Lung (tissue), 12 donors: ENCODE measurements around the gene HIF3A. TPM values are rescaled to one million over a fixed set of nuclear protein-coding genes. Genes with fewer than 3 reads are reported as not detected.

ENCODE experiments used
- ATAC-seq: fragments of 200-7000 bp; cut with Tn5 transposase; one replicate; pipeline ENCODE4 v1.9.1; 2020; ENCODE audit warnings: moderate number of reproducible peaks; ENCODE audit not compliant: insufficient read depth, low FRiP score
- DNase-seq, 3 donors: peaks; one replicate each; pipeline ENCODE4 v3.0.0-alpha.2; 2013 to 2017
- H3K27ac ChIP-seq, 2 donors: one replicate each; pipeline ENCODE4 v1.5.1; 2013; ENCODE audit warnings: mild to moderate bottlenecking in 2 of 2, moderate library complexity in 2 of 2, control low read depth in 1 of 2, inconsistent platforms in 1 of 2, low read depth in 1 of 2, low read length in 1 of 2
- H3K27me3 ChIP-seq, 3 donors: one replicate each; pipeline ENCODE4 v1.5.1; 2013; ENCODE audit warnings: low read length in 2 of 3; ENCODE audit not compliant: control insufficient read depth in 3 of 3, insufficient read depth in 3 of 3
- H3K36me3 ChIP-seq, 4 donors: one replicate each; pipeline ENCODE4 v1.5.1; 2013; ENCODE audit warnings: low read length in 4 of 4, mild to moderate bottlenecking in 1 of 4, moderate library complexity in 1 of 4; ENCODE audit not compliant: control insufficient read depth in 4 of 4, insufficient read depth in 4 of 4
- H3K4me1 ChIP-seq, 5 donors: one replicate each; pipeline ENCODE4 v1.5.1; 2013; ENCODE audit warnings: low read length in 5 of 5, mild to moderate bottlenecking in 2 of 5, moderate library complexity in 1 of 5; ENCODE audit not compliant: control insufficient read depth in 5 of 5, insufficient read depth in 5 of 5
- H3K4me3 ChIP-seq: one replicate; pipeline ENCODE4 v1.5.1; 2013; ENCODE audit warnings: mild to moderate bottlenecking, control low read depth, moderate library complexity
- H3K9ac ChIP-seq, 2 donors: one replicate each; pipeline ENCODE4 v1.5.1; 2013; ENCODE audit warnings: low read length in 2 of 2, control low read depth in 1 of 2; ENCODE audit not compliant: insufficient read depth in 1 of 2
- H3K9me3 ChIP-seq, 4 donors: one replicate each; pipeline ENCODE4 v1.5.1; 2013; ENCODE audit warnings: low read length in 3 of 4, mild to moderate bottlenecking in 1 of 4, moderate library complexity in 1 of 4; ENCODE audit not compliant: control insufficient read depth in 4 of 4, insufficient read depth in 3 of 4
- CTCF ChIP-seq: IDR thresholded peaks from 2 replicates; pipeline ENCODE4 v1.5.1; 2012; ENCODE audit warnings: mild to moderate bottlenecking; ENCODE audit errors: control extremely low read depth, extremely low read depth
- WGBS, 2 donors: extraction: QIAGEN DNeasy Blood & Tissue Kit; methylation state at CpG; one replicate each; pipeline ENCODE4 v1.1.7; 2013; 5-methylcytosine and 5-hydroxymethylcytosine counted together
- polyA plus RNA-seq, 2 donors: library from polyadenylated mRNA; stranded (reverse); fragments of 200-250 nt; gene quantifications; one replicate each; pipeline ENCODE4 v1.2.1, GENCODE V29; 2013
- total RNA-seq, 2 donors: library from RNA; depleted of rRNA in 1 of 2; stranded (reverse); fragments of >200 nt in 1 of 2; gene quantifications; one replicate each; pipeline ENCODE4 v1.2.1, GENCODE V29; 2014 to 2021
- donor health status: control.
- donor health status: control.
- donor health status: Bipolar disorder and iron deficiency.
- donor health status: healthy.
- donor health status: DM: yes; HTN: yes; CAD: no.

The HIF3A gene
- total and polyA plus RNA-seq, 4 donors = 24.1 to 315 (median 63.4) TPM

GRCh38 chr19:46295401-46296201 is 1.2 kb upstream of the HIF3A start:
- DNase-seq (peak in 2 of 3 donors; percentile 44 to 69), ATAC-seq (no peak)
- H3K9me3 ChIP-seq = peaks cover 0 to 6% (median 0%) of the 10 kb centered on the region in 4 donors
- peaks cover 0 to 36% (median 20%) of the 10 kb centered on the region in 5 donors for H3K4me1 ChIP-seq
- no peak overlapping the region for H3K27ac ChIP-seq
- H3K27me3 ChIP-seq = no peaks in the 10 kb centered on the region
- H3K36me3 ChIP-seq = peaks cover 0 to 6% (median 0%) of the 10 kb centered on the region in 4 donors
- 73 to 79% methylated on average over 5 of the region's 5 CpGs for WGBS, 2 donors
- H3K4me3 ChIP-seq = no peak overlapping the region
- TF ChIP-seq CTCF = no peak
- no peak overlapping the region for H3K9ac ChIP-seq

GRCh38 chr19:46296202-46296480 is 701 bp upstream of the HIF3A start:
- peaks cover 0 to 6% (median 0%) of the 10 kb centered on the region in 4 donors for H3K36me3 ChIP-seq
- H3K4me1 ChIP-seq = peaks cover 0 to 40% (median 20%) of the 10 kb centered on the region in 5 donors
- H3K27me3 ChIP-seq = no peaks in the 10 kb centered on the region
- no peak overlapping the region for H3K27ac ChIP-seq
- H3K9me3 ChIP-seq = peaks cover 0 to 6% (median 0%) of the 10 kb centered on the region in 4 donors
- TF ChIP-seq CTCF = no peak
- ATAC-seq = no peak
- no peak overlapping the region for H3K9ac ChIP-seq
- no peak overlapping the region for H3K4me3 ChIP-seq
- peak in 1 of 3 donors; percentile 70 for DNase-seq
- 50 to 52% methylated on average over 3 of the region's 3 CpGs for WGBS, 2 donors

GRCh38 chr19:46297700-46298478 is 1.0 kb downstream of the HIF3A start:
- DNase-seq (peak; percentile 90 to 97 (median 95)), ATAC-seq (no peak)
- no peak for TF ChIP-seq CTCF
- Histone ChIP-seq H3K27me3 (no peaks in the 10 kb centered on the region), H3K4me1 (peaks cover 2 to 50% (median 26%) of the 10 kb centered on the region in 5 donors), H3K9ac (peak overlapping the region in 1 of 2 donors; percentile 86), H3K36me3 (peaks cover 0 to 11% (median 0%) of the 10 kb centered on the region in 4 donors), H3K27ac (peak overlapping the region; percentile 88 to 95), H3K4me3 (peak overlapping the region; percentile 34), H3K9me3 (peaks cover 0 to 6% (median 0%) of the 10 kb centered on the region in 4 donors)
- WGBS, 2 donors = 28 to 39% methylated on average over 18 of the region's 19 CpGs
